ENCODE results near the gene PAK3.

DNA sequence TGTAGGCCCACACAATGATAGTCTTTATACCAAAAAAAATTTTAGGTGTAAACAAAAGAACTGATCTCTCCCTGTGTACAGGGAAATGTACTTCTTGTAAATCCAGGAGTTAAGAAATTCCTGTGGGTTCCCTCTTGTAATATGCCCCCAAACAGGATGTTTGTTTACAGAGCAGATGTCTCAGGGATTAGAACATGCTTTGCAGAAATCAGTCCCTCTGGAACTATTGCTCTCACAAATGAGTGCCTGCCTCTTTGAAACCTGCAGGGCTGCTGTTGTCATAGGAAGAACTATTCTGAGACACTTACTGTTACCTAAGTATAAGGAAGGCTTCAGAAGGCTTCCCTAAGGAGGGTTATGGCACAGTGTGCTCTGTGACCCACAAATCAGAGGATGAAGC, 35.6 kb downstream of the PAK3 start:
- TF ChIP-seq, protein P1, sequence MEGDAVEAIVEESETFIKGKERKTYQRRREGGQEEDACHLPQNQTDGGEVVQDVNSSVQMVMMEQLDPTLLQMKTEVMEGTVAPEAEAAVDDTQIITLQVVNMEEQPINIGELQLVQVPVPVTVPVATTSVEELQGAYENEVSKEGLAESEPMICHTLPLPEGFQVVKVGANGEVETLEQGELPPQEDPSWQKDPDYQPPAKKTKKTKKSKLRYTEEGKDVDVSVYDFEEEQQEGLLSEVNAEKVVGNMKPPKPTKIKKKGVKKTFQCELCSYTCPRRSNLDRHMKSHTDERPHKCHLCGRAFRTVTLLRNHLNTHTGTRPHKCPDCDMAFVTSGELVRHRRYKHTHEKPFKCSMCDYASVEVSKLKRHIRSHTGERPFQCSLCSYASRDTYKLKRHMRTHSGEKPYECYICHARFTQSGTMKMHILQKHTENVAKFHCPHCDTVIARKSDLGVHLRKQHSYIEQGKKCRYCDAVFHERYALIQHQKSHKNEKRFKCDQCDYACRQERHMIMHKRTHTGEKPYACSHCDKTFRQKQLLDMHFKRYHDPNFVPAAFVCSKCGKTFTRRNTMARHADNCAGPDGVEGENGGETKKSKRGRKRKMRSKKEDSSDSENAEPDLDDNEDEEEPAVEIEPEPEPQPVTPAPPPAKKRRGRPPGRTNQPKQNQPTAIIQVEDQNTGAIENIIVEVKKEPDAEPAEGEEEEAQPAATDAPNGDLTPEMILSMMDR (IDR thresholded peaks at IDR 0.05; ENCODE audit: insufficient read depth, low read length, poor library complexity, severe bottlenecking), result no peak
- TF ChIP-seq EZH2phosphoT487 (conservative IDR thresholded peaks at IDR 0.05; ENCODE audit: low read length), result no peak
